HG03439 (cell line): ENCODE data around the gene TBC1D4.
A peak's percentile ranks its signal among the peaks of the same experiment; 100 is the strongest.

Source experiments
- ATAC-seq: cut with Tn5 transposase; IDR thresholded peaks from one replicate; pipeline ENCODE4 v1.9.1; 2021; ENCODE audit warnings: mild to moderate bottlenecking, moderate library complexity; ENCODE audit not compliant: unreplicated experiment

Gene TBC1D4

GRCh38 chr13:75395066-75395465, 86.9 kb downstream of the TBC1D4 start:
- ATAC-seq, result no peak

DNA sequence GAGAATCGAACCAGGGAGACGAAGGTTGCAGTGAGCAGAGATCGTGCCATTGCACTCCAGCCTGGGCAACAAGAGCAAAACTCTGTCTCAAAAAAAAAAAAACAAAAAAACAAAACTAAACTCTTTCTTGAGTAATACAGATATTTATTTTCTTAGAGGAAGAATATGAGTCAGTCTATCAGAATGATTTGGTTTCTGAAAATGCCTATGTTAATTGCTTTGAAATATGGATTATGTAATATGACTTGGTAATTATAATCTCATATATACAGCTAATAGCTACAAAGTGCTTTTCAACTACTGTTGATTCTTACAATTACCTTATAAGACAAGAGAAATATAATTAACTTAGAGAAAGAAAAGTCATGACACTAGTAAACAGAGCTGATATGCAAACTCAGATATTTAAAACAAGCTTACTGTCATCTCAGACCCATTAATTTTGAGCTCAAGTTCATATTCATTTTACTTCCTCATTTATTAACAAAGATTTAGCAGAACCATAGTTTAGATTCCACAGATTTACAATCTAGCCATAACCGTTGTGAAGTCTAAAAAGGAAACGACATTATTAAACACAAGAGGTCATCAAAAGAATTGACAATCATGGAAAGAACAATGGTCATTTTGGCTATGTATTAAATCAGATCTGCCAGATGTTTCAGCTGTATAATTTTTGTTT, 88.0 kb downstream of the TBC1D4 start:
- ATAC-seq, result no peak

DNA sequence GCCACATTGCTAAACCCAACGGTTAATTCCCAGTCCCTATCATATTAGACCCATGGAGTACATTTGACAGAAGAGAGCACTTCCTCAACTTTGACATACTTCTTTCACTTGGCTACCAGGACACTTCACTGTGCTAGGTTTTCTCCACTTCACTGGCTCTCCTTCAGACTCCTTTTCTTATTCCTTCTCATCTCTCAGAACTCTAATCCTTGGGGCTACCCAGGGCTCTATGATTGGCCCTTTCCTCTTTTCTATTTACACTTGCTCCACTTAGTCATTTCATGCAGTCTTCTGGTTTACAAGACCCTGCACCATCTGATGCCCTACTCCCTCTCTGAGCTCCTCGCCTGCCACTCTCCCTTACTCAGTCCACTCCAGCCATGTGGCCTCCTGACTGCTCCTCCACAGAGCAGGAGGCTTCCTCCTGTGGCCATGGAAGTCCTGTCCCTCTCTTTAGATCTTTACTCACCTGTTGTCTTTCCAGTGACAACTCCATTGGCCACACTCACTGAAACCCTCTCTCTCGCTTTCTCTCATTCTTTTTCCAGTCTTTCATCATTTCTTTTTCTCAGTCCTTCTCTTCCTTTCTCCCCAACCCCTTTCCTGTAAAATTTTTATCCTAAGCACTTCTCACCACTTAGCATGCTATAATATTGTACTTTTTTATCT, 90.4 kb downstream of the TBC1D4 start:
- no peak for ATAC-seq

GRCh38 chr13:75390229-75390628, 91.7 kb downstream of the TBC1D4 start:
- ATAC-seq, result no peak

GRCh38 chr13:75385708-75386083, 96.3 kb downstream of the TBC1D4 start:
- no peak for ATAC-seq

GRCh38 chr13:75384879-75385707, 96.9 kb downstream of the TBC1D4 start:
- no peak for ATAC-seq

DNA sequence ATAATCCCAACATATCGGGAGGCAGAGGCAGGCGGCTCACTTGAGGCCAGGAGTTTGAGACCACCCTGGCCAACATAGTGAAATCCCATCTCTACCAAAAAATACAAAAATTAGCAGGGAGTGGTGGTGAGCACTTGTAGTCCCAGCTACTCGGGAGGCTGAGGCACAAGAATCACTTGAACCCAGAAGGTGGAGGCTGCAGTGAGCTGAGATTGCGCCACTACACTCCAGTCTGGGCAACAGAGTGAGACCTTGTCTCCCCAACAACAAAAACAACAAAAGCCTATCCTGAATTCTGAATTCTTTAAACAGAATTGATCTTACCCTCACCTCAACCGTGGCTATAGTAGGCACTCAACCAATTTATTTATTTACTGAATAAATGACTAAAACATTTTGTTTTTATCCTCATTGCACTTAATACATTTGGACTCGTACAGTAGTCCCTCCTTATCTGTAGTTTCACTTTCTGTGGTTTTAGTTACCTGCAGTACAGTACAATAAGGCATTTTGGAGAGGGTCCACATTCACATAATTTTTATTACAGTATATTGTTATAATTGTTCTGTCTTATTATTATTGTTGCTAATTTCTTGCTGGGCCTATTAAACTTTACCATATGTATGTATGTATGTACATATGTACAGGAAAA, 98.8 kb downstream of the TBC1D4 start:
- ATAC-seq, result no peak

GRCh38 chr13:75378301-75378700, 103.7 kb downstream of the TBC1D4 start:
- ATAC-seq, result no peak

DNA sequence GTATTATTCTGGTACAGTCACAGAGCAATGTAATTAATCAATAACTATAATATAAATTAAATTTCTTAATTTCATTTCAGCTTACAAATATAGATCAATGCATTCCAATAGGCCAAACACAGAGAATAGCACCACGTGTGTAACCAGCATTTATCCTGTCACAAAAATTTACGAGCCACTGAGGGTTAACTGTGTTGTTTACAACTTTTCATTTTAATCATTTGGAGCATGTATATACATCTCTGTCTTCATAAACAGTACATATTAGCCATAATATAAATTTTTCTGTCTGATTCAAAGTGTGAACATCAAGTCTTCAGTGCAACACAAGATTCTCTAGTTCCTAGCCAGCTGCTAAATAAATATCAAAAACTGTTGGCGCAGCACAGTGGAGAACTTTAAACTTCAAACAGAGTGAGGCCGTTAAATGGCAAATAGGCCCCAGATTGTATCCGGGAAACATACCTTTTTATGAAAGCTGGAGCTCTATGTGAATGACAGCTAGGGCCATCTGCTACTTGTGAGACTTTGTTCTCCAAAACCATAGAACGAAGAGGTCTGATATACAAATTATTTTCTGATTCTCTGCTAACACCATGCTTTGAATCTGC, 105.1 kb downstream of the TBC1D4 start:
- ATAC-seq, result no peak

- ATAC-seq, result no peak
These were observed 106.6 kb downstream of the TBC1D4 start for GRCh38 chr13:75375329-75375728.

DNA sequence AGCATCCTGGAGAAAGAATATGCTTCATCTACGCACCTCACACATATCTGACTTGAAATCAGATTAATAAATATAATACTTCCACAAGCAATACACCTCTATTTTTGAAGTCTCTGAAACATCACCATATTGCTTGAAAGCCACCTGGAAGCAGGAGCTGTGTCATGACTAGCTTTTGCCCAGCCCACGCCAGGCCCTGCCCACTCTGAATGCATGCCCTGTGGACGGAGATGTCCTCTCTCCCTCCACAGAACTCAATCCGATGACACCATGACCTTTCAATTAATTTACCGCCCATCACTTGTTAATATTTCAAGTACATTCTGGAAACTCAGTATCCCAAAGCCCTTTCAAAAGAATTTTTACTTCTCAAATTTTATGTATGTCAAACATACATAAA, 108.0 kb downstream of the TBC1D4 start:
- ATAC-seq, result no peak

GRCh38 chr13:75372923-75373841, 108.8 kb downstream of the TBC1D4 start:
- no peak for ATAC-seq

GRCh38 chr13:75372517-75372916, 109.5 kb downstream of the TBC1D4 start:
- peak; percentile 77 for ATAC-seq

DNA sequence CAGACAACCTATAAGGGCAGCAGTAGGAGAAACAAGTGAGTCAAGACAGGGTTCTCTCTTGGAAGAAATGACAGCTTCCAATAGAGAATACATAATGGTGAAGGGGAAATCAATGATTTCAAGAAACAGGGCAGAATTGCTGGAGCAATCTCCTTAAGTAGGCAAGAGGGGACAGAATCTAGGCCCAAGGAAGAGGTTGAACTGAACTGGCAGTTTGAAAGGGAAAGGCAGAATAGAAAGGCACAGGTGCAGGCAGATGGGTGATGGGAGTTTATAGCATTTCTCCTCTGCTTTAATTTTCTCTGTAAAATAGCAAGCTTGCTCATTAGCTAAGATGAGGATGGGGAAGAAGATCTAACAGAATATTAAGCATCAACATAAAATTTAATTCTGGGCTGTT, 110.8 kb downstream of the TBC1D4 start:
- no peak for ATAC-seq

GRCh38 chr13:75370774-75371173, 111.2 kb downstream of the TBC1D4 start:
- ATAC-seq, result no peak

- no peak for ATAC-seq
These were observed 112.0 kb downstream of the TBC1D4 start for GRCh38 chr13:75369981-75370380.

GRCh38 chr13:75368167-75368566, 113.8 kb downstream of the TBC1D4 start:
- no peak for ATAC-seq

DNA sequence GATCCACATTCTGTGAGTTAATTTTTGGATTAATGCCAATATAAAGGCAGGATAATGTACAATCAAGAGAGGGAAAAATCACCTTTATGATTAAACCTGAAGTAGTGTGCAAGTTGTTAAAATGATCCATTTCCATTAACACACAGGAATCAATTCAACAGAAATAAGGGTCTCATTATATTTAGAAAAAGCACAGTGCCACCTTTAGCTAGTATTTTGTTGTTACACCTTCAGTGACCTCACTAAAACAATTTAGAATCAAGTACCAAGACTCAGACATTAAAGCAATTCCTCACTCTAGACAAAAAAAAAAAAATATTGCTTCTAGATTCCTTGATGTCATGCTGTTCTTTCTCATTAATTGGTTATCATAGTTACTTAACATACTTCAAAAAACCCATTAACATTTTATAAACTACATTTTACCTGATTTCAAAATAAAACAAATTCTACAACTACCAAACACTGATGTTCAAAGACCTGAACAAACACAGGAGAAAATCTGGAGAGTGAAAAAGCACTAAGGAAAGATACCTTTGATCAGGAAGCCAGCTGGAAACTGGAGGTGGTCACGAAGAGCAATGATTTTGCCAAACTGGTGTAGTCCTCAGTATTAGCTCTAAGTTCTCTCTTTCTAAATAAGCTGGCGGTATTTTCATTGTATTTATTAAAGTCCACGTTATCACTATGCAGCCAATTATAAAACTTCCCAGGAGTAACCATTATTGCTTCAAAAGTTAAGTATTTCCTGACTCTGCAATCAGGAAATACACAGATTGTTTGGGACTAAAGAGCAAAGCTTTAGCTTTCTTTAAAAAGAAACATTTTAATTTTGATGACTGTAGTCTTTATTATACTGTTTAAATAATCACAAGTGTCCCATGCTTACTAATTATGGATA, 115.3 kb downstream of the TBC1D4 start:
- ATAC-seq, result no peak

DNA sequence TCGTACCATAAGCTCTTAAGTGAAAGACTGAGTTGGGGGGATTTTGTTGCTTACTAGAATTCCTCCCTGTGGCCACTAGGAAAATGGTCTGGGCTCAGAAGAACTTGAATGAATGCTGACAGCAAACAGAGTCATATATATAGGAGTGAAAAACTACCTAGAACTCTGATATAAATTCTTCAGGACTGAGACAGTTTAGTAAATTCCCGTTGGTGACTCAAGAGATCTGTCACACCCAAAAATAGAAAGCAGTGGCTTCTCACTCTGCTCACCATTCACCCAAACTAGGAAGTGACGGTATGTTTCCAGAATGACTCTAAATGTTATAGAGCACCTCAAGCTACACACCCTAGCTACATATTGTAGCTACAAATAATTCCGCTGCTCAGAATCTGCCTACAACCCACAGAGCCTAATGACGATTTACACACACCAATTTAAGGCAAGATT, 116.2 kb downstream of the TBC1D4 start:
- ATAC-seq, result peak; percentile 96
